Measurements from ENCODE around the gene CENPX. TPM values are rescaled to one million over a fixed set of nuclear protein-coding genes. Genes with fewer than 3 reads are reported as not detected.

The CENPX gene
- total RNA-seq, 1 donor from 2014 or later = 61.3 TPM

- TF ChIP-seq CTCF (IDR thresholded peaks at IDR 0.05; ENCODE audit: insufficient read depth, low read length, poor library complexity, severe bottlenecking) = peak; percentile 85
- Histone ChIP-seq H3K4me3 (ENCODE audit: low read depth, low read length) (no peak overlapping the region), H3K36me3 (ENCODE audit: control insufficient read depth, insufficient read depth, low read length) (peaks cover 4% of the 10 kb centered on the region), H3K27me3 (ENCODE audit: control insufficient read depth, insufficient read depth, low read length) (no peaks in the 10 kb centered on the region)
- DNase-seq (ENCODE audit: low read depth) = no peak
Measured at GRCh38 chr17:82019690-82020571, 2.7 kb downstream of the CENPX start.

- DNase-seq (ENCODE audit: low read depth) = no peak
- peaks cover 4% of the 10 kb centered on the region for H3K36me3 ChIP-seq (ENCODE audit: control insufficient read depth, insufficient read depth, low read length)
- no peak overlapping the region for H3K4me3 ChIP-seq (ENCODE audit: low read depth, low read length)
- H3K27me3 ChIP-seq (ENCODE audit: control insufficient read depth, insufficient read depth, low read length) = no peaks in the 10 kb centered on the region
- no peak for TF ChIP-seq CTCF (IDR thresholded peaks at IDR 0.05; ENCODE audit: insufficient read depth, low read length, poor library complexity, severe bottlenecking)
Measured at GRCh38 chr17:82018989-82019689, 3.5 kb downstream of the CENPX start.

- H3K4me3 ChIP-seq (ENCODE audit: low read depth, low read length) = no peak overlapping the region
- TF ChIP-seq CTCF (IDR thresholded peaks at IDR 0.05; ENCODE audit: insufficient read depth, low read length, poor library complexity, severe bottlenecking) = no peak
- H3K27me3 ChIP-seq (ENCODE audit: control insufficient read depth, insufficient read depth, low read length) = no peaks in the 10 kb centered on the region
Measured at GRCh38 chr17:82018152-82018988, 4.3 kb downstream of the CENPX start.

GRCh38 chr17:82017612-82018151 lies 5.0 kb downstream of the CENPX start:
- DNase-seq (ENCODE audit: low read depth) = no peak
- no peak for TF ChIP-seq CTCF (IDR thresholded peaks at IDR 0.05; ENCODE audit: insufficient read depth, low read length, poor library complexity, severe bottlenecking)
- Histone ChIP-seq H3K27me3 (ENCODE audit: control insufficient read depth, insufficient read depth, low read length) (no peaks in the 10 kb centered on the region), H3K4me3 (ENCODE audit: low read depth, low read length) (no peak overlapping the region), H3K36me3 (ENCODE audit: control insufficient read depth, insufficient read depth, low read length) (peaks cover 4% of the 10 kb centered on the region)

More at GRCh38 chr17:82018152-82018988, 4.3 kb downstream of the CENPX start:
- peaks cover 4% of the 10 kb centered on the region for H3K36me3 ChIP-seq (ENCODE audit: control insufficient read depth, insufficient read depth, low read length)
- DNase-seq (ENCODE audit: low read depth) = no peak

GRCh38 chr17:82016875-82017459 lies 5.7 kb downstream of the CENPX start:
- TF ChIP-seq CTCF (IDR thresholded peaks at IDR 0.05; ENCODE audit: insufficient read depth, low read length, poor library complexity, severe bottlenecking) = no peak
- no peak for DNase-seq (ENCODE audit: low read depth)
- Histone ChIP-seq H3K4me3 (ENCODE audit: low read depth, low read length) (no peak overlapping the region), H3K27me3 (ENCODE audit: control insufficient read depth, insufficient read depth, low read length) (no peaks in the 10 kb centered on the region), H3K36me3 (ENCODE audit: control insufficient read depth, insufficient read depth, low read length) (peaks cover 4% of the 10 kb centered on the region)
